Measurements from ENCODE around the gene PI4KB. TPM values are rescaled to one million over a fixed set of nuclear protein-coding genes. Genes with fewer than 3 reads are reported as not detected.

The PI4KB gene
- total RNA-seq, 4 donors from 2014 or later = 69.9 to 100 (median 72.3) TPM

- peaks cover 0 to 53% (median 12%) of the 10 kb centered on the region in 3 donors for H3K36me3 ChIP-seq
- DNase-seq (ENCODE audit: low spot score in 2 of 2) = no peak
These were observed 11.5 kb downstream of the PI4KB start for GRCh38 chr1:151315565-151316235.

GRCh38 chr1:151314137-151314875 lies 12.9 kb downstream of the PI4KB start:
- H3K36me3 ChIP-seq = peaks cover 0 to 39% (median 12%) of the 10 kb centered on the region in 3 donors
- WGBS, 2 donors = 29 to 39% methylated on average over 3 of the region's 3 CpGs

More at GRCh38 chr1:151315565-151316235, 11.5 kb downstream of the PI4KB start:
- Histone ChIP-seq H3K27me3 (no peaks in the 10 kb centered on the region), H3K9me3 (no peaks in the 10 kb centered on the region), H3K27ac (peak overlapping the region in 3 of 4 donors; percentile 47 to 95 (median 90)), H3K4me3 (no peak overlapping the region), H3K4me1 (peaks cover 13 to 78% (median 48%) of the 10 kb centered on the region in 4 donors)
- TF ChIP-seq EP300 (IDR thresholded peaks at IDR 0.05) = no peak
- TF ChIP-seq CTCF (IDR thresholded peaks at IDR 0.05) = no peak
- TF ChIP-seq POLR2A (IDR thresholded peaks at IDR 0.05) = no peak
- WGBS, 2 donors = 88 to 90% methylated on average over 17 of the region's 17 CpGs

GRCh38 chr1:151313501-151313900 lies 13.7 kb downstream of the PI4KB start:
- Histone ChIP-seq H3K36me3 (peaks cover 0 to 41% (median 12%) of the 10 kb centered on the region in 3 donors), H3K27me3 (no peaks in the 10 kb centered on the region), H3K4me3 (no peak overlapping the region), H3K27ac (peak overlapping the region; percentile 58 to 95 (median 84)), H3K9me3 (no peaks in the 10 kb centered on the region), H3K4me1 (peaks cover 13 to 79% (median 63%) of the 10 kb centered on the region in 4 donors)
- TF ChIP-seq POLR2A (IDR thresholded peaks at IDR 0.05) (no peak), EP300 (IDR thresholded peaks at IDR 0.05) (no peak), CTCF (IDR thresholded peaks at IDR 0.05) (no peak)
- WGBS, 2 donors = 18 to 35% methylated on average over 2 of the region's 2 CpGs
- DNase-seq (ENCODE audit: low spot score in 2 of 2) = no peak

More at GRCh38 chr1:151314137-151314875, 12.9 kb downstream of the PI4KB start:
- Histone ChIP-seq H3K27me3 (no peaks in the 10 kb centered on the region), H3K9me3 (no peaks in the 10 kb centered on the region), H3K4me3 (no peak overlapping the region), H3K4me1 (peaks cover 13 to 79% (median 62%) of the 10 kb centered on the region in 4 donors), H3K27ac (peak overlapping the region; percentile 58 to 95 (median 84))
- peak; percentile 51 to 80 for TF ChIP-seq EP300 (IDR thresholded peaks at IDR 0.05)
- no peak for TF ChIP-seq POLR2A (IDR thresholded peaks at IDR 0.05)
- peak; percentile 87 to 93 for DNase-seq (ENCODE audit: low spot score in 2 of 2)

- DNase-seq (ENCODE audit: low spot score in 2 of 2) = no peak
- Histone ChIP-seq H3K9me3 (no peaks in the 10 kb centered on the region), H3K4me1 (peaks cover 13 to 85% (median 63%) of the 10 kb centered on the region in 4 donors), H3K27me3 (no peaks in the 10 kb centered on the region), H3K4me3 (no peak overlapping the region), H3K27ac (peak overlapping the region; percentile 58 to 95 (median 84)), H3K36me3 (peaks cover 0 to 42% (median 12%) of the 10 kb centered on the region in 3 donors)
- 84 to 85% methylated on average over 8 of the region's 8 CpGs for WGBS, 2 donors
- TF ChIP-seq EP300 (IDR thresholded peaks at IDR 0.05) = no peak
- no peak for TF ChIP-seq CTCF (IDR thresholded peaks at IDR 0.05)
- TF ChIP-seq POLR2A (IDR thresholded peaks at IDR 0.05) = no peak
These were observed 14.4 kb downstream of the PI4KB start for GRCh38 chr1:151312826-151313225.

GRCh38 chr1:151312411-151312810 lies 14.8 kb downstream of the PI4KB start:
- DNase-seq (ENCODE audit: low spot score in 2 of 2) = no peak
- peaks cover 13 to 85% (median 63%) of the 10 kb centered on the region in 4 donors for H3K4me1 ChIP-seq
- H3K27me3 ChIP-seq = no peaks in the 10 kb centered on the region
- 78 to 81% methylated on average over 4 of the region's 4 CpGs for WGBS, 2 donors
- peaks cover 0 to 42% (median 13%) of the 10 kb centered on the region in 3 donors for H3K36me3 ChIP-seq
- no peaks in the 10 kb centered on the region for H3K9me3 ChIP-seq
- TF ChIP-seq POLR2A (IDR thresholded peaks at IDR 0.05) (no peak), EP300 (IDR thresholded peaks at IDR 0.05) (no peak), CTCF (IDR thresholded peaks at IDR 0.05) (no peak)
- peak overlapping the region; percentile 58 to 95 (median 84) for H3K27ac ChIP-seq
- H3K4me3 ChIP-seq = no peak overlapping the region
